ENCODE measurements around the gene TMEM109.

- TF ChIP-seq EZH2 (IDR thresholded peaks at IDR 0.05; ENCODE audit: insufficient read depth, poor library complexity, severe bottlenecking) (no peak), EZH2phosphoT487 (IDR thresholded peaks at IDR 0.05; ENCODE audit: insufficient read depth, low read depth) (no peak)
Measured at GRCh38 chr11:60937811-60938210, 23.9 kb downstream of the TMEM109 start.

All from GM23248 (cell line).